Measurements from ENCODE around the gene HOXC4.

GRCh38 chr12:54054742-54055194 lies 1.1 kb downstream of the HOXC4 start:
- no peak for TF ChIP-seq POLR2A (IDR thresholded peaks at IDR 0.05)
- TF ChIP-seq CTCF (IDR thresholded peaks at IDR 0.05) = no peak
- TF ChIP-seq POLR2AphosphoS5 (IDR thresholded peaks at IDR 0.05) = no peak
